Measurements from ENCODE around the gene LAMC1.

The LAMC1 gene

DNA sequence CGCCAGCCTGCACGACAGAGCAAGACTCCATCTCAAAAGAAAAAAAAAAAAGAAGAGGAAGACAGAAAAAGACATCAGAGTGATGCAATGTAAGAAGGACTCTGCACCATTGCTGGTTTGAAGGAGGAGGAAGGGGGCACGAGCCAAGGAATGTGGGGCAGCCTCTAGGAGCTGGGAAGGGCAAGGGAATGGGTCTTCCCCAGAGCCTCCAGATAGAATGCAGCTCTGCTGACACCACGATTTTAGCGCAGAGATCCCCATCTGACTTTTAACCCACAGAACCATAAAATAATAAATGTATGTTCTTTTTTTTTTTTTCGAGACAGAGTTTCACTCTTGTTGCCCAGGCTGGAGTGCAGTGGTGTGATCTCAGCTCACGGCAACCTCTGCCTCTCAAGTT is 129.0 kb downstream of the LAMC1 start:
- no peak for DNase-seq

DNA sequence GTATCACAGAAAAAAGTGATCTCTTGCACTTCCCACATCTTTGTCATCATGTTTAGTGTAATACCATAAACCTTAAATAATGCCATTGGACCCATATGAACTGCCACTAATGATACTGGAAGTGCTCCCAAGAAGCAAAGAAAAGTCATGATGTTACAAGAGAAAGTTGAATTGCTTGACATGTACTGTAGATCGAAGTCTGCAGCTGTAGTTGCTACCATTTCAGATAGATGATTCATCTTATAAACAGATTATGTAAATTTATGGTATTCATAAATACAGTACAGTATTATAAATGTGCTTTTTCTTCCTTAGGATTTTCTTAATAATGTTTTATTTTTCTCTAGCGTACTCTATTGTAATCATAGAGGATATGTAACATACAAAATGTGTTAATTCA is 132.7 kb downstream of the LAMC1 start:
- no peak for DNase-seq

DNA sequence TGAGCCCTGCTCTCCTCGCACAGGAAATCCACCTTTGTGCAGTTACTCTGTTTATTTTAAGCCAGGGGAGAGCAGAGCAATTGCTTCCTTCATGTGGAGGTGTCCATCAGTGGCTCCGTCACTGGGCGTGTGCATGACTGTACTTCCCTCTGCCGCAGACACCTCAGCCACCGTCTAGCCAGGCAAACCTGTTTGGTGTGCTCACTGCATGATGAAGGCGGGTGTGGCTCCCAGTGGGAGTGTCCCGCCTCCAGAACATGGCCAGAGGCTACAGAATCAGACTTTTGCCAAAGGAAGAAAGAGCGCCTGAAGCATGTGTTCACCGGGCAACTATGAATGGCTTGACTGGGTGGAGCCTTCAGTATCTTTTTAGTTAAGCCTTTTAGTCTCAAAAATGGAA is 136.7 kb downstream of the LAMC1 start:
- peak; percentile 20 for DNase-seq

DNA sequence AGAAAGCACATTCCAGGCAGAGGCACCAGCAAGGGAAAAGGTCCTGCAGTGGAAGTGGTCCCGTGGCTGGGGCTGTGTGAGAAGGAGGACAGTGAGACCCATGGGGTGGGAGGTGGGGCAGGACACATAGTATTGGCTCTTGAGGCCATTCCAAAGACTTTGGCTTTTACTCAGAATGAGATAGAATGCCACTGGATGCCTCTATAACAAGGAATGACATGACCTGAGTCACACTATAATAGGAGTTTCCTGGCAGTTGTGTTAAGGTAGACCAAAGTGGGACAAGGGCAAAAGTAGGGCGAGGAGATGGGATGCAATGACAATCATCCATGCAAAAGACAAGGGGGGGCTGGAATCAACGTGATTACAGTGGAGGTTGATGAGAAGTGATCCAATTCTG is 138.2 kb downstream of the LAMC1 start:
- DNase-seq: no peak

DNA sequence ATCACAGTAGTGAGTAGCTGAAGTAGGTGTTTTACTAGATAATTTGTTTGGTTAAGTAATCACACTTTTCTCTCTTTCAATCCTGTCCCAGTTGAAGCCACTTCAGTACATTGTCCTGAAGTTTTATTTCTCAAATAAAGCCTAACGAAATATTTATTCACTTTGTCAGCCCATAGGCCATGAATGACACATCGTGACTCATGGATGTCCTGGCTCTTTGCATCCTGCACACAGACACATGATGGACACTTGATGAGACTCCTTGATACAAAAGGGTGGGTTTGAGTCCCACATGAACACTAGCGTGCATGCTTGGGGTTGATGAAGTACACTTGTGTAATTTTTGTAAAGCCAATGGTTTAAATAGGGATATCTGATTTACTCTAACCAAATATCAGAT is 140.1 kb downstream of the LAMC1 start:
- no peak for DNase-seq

DNA sequence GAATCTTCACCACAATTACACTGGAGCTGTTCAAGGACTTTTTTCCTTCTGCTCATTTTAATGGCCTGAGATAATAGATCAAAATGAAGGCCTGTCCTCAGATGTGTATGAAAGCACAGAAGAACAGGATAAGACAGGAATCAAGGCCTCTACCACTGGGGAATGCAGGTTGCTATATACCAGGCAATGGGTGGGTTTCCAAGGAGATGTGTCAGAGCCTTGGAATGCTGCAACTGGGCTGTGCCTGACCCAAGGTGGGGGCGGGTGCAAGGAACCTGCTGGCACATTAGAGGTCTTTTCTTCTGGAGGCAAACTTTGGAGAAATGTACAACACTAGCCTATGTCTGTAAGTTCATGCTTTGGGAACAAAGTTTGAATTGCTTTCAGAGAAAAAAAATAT is 141.1 kb downstream of the LAMC1 start:
- DNase-seq: no peak

DNA sequence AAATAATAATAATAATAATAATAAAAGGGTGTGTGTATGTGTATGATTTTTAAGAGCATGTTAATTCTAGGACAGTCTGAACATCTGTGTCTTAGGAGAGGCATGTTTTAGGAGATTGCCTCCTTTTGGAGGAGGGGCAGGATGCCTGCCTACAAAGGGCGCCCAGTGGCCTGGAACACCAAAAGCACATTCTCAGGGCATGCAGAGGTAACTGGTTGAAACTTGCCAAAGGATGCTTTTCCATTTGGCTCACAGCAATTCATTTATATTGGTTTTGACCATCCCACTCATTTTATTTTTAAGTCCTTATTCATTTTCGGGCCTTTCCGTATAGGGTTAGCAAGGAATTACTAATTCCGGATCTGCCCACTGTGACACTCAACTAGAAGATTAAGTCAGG is 141.7 kb downstream of the LAMC1 start:
- DNase-seq: no peak

DNA sequence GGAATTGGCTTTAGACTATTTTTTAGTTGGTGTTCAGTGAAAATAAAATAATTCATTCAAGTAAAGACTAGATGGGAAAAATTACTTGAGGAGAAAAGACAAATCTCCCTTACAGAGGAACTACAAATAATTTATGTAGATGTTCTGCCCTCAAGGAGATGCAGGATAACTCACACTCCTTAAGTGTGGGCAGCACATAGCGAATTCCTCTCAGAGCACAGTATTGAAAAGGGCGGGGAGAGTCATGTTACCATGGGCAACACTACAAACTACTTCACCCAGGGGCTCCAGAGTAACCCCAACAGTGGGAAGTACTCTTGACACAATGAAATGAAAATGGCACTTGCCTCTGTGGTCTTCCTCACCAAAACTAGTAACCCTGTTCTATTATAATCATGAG is 142.2 kb downstream of the LAMC1 start:
- no peak for DNase-seq

DNA sequence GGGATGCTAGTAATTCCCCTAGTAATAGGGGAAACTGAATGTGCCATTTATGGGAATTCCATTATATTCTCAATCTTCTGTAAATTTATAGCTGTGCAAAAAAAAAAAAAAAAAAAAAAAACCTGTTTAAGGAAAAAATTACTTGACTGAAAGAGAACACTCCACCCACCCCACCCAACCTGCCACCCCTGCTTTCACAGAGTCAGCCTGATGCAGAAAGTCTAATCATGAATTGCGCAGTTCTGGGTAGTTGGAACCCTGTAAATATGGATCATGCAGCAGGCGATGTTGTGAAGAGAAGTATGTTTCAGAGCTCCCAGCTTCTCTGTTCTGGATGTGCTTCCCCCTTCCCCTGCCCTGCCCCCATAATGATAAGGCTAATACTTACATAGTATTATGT is 143.2 kb downstream of the LAMC1 start:
- no peak for DNase-seq

DNA sequence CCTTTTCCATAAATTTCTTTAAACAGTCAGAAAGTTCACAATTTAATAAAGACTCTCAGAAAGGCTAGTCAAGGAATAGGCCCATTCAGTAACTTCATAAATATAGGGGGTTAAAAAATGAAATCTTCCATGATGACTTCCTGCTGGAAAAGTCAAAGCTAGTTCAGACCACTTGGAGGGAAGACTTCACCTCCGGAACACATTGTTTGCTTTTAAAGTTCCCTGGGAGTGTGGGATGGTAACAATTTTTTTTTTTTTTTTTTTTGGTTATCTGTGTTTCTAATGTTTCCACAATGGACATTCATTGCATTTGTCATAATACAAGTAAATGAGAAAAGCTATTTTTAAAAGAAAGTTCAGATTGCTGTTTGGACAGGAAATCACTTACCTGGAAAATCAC is 144.5 kb downstream of the LAMC1 start:
- no peak for DNase-seq

DNA sequence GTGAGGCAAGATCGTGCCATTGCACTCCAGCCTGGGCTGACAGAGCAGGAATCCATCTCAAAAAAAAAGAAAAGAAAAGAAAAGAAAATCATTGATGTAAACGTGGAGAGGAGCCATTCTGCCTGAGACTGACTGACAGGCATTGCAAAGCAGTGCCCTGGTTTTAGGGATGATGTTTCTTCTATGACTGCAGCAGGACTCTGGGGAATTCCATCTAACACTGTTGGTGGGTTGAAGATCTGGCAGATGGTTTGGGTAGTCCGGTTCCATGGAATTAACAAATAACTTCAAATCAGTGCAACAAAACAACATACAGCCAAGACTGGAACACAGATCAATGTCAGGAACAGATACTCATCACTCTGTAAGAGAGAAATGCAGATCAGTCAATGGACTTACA is 145.1 kb downstream of the LAMC1 start:
- DNase-seq: no peak

DNA sequence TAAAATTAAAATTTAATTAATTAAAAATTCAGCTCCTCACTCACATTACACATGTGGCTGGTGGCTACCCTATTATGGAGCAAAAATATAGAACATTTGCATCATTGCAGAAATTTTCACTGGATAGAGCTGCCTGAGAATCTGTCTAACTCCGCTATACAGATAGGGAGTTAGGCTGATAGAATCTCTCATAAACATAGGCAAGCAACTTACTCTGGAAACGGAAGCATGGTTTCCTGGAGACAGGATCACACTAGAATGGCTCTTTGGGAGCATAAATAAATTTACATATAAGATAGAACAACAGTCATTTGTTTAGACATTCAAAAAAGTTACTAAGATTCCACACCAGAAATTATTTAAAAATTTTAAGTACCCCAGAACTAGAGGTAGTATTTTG is 150.6 kb downstream of the LAMC1 start:
- no peak for DNase-seq

DNA sequence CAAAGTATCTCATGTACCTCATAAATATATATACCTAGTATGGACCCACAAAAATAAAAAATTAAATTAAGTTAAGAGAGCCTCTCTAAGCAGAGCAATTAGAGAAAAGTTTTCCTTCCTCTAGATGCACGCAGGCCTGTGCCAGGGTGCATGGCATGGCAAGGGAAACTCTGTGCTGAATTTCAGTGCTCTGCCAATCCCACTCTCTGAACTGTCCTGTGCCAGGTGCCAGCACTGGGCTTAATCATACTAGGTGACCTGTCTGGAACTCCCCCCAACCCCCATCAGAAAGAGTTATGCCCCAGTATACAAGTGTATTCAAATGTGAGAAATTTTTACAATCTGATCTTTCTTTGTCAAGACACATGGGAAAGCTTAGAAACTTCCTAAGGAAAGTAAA is 152.4 kb downstream of the LAMC1 start:
- DNase-seq: no peak

DNA sequence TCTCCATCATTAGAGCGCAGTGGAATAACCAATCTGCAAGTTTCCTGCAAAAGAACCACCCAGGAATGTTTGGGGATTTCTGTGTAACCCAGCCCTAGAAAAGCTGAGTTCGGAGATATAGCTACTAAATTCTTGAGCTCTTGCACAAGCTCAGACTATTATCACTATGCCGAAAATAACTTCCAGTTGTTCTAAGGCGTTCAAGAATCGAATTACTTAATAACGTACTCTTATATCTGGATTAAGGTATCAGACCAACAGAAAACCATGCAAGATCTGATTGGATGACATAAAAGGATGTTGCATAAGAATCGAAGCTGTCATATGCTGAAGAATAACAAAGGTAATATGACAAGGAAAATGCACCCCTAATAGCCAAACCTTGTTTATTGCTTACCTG is 155.3 kb downstream of the LAMC1 start:
- no peak for DNase-seq

DNA sequence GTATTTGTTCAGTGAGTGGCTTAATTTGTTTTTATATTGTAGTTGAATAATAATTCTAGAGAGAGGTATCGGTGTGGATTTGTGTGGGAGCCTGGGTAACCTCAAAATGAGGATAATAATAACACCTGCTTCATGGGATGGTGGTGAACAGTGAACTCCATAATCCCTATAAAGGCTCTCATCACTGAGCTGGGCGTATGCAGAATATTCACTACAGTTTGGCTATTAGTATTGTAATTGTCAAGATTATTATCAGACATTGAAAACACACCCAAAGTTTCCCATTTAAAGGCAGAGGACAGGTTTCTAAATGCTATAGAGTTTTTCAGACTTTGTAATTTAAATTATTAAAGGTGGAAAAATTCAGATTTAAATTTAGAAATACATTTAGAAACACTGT is 155.8 kb downstream of the LAMC1 start:
- DNase-seq: no peak

DNA sequence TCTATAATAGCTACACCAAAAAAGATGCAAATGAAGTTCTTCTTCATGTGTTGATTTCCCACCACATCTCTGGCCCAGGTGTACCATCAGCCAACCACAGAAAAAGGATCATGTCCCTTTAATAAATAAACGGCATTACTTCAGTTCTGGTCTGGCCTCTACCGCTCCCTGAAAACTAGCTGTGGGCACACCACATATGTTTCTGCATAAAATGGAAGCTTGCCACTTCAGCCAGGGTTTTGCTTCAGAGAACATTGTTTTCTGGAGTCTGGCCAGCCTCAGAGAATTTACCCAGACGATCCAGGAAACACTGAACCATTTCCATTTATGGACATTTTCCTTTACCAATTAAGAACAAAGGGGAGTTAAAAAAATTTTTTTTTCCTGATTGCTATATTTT is 157.0 kb downstream of the LAMC1 start:
- peak; percentile 67 for DNase-seq

DNA sequence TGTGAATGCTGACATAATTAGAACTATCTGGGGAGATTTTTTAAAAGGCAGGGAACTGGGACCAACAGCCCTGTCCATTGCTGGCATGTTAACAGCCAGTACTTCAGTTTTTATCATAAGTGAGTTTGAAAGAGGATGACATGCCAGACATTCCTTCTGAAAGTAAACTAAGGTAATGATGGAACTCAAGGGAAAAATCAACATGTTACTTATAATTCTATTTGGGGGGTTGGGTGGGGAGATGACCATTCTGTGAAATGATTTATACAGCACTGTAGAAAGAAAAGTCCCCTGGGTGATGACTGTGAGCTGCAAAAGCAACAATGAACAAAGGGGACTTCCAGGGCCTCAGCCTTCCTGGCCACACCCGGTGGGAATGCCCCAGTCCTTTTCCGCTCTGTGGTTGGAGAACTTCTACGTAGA is 157.4 kb downstream of the LAMC1 start:
- DNase-seq: peak; percentile 24

DNA sequence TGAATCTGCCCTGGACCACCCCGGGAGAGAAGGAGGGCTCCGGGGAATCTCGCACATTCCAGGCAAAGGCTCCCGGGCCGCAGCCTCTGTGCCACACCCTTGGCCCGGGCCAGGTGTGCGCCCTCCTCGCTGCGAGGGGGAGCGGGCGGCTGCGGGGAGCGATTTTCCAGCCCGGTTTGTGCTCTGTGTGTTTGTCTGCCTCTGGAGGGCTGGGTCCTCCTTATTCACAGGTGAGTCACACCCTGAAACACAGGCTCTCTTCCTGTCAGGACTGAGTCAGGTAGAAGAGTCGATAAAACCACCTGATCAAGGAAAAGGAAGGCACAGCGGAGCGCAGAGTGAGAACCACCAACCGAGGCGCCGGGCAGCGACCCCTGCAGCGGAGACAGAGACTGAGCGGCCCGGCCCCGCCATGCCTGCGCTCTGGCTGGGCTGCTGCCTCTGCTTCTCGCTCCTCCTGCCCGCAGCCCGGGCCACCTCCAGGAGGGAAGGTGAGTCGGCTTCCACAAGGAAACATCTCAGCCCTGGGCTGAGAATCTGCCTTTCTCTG is 162.8 kb downstream of the LAMC1 start, which contains the start of gene LAMC2:
LAMC2 (plus strand) TSS at position 324 of the 550 bp plus-strand sequence; CDS start at position 413, 89 bp downstream.
- DNase-seq: peak; percentile 64

DNA sequence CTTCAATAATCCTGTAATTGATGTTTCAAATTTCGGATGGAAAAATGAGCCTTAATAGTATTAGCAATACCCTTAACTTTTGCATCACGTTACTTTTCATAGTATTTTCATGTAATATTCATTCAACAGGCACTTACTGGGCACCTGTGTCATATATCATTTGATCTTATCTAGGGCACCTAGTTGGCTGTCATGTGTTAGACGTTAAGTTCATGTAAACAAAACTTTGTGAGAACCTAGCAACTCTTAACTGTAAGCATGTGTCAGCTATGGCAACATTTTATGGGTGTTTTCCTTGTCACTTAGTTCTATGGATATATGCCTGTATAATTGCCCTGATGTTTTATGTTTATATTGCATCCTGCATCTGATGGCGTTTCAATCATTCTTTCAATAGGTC is 163.6 kb downstream of the LAMC1 start:
- DNase-seq: no peak

DNA sequence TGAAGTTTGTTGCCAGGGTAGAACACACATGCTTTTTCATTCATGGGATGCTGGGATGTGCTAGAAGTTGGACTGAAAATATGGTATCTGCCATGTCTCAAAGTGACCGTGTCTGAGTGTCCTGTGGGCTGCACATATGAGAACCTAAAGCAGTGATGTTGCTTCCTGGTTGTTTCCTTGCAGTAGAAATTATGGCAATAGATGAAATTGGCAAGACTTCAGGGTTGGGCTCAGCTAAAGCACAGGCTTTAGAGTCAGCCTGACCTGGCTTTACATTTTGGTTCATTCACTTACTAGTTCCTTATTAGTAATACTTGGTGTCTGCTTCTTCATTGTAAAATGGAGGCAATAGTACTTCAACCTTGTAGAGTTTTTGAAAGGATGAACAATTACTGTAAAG is 165.0 kb downstream of the LAMC1 start:
- no peak for DNase-seq

DNA sequence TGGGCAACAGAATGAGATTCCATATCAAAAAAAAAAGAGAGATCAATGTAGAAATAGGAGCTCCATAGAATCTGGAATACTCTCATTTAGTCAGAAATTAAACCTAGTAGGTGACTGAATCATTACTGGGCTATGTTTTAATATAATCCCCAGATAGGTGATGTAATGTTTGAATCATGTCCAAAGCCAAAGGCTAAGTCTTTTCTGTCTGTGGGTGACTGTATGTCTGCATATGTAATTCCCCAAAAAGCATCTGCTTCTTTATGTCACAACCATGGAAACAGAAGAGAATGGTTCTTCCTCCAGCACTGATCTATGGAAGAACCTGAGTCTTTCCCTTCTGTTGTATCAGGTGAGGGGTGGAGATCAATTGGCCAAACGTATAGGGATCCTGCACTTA is 168.6 kb downstream of the LAMC1 start:
- DNase-seq: no peak

DNA sequence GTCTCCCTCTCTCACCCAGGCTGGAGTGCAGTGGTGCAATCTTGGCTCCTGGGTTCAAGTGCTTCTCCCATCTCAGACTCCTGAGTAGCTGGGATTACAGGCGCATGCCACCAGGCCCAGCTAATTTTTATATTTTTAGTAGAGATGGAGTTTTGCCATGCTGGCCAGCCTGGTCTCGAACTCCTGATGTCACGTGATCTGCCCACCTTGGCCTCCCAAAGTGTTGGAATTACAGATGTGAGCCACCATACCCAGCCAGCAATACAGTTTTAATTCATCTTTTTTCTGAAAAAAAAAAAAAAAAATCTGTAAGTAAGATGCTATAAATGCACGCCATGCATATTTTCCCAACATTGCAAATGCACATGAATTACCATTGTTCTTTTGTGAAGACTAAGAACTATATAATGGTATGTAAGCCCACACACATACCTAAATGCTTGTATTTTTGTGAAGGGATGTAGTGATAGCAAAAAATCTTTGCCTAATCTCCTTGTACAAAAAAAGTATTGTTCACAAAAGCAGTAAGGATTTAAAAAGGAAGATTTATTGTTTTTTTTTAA is 170.8 kb downstream of the LAMC1 start:
- no peak for DNase-seq

DNA sequence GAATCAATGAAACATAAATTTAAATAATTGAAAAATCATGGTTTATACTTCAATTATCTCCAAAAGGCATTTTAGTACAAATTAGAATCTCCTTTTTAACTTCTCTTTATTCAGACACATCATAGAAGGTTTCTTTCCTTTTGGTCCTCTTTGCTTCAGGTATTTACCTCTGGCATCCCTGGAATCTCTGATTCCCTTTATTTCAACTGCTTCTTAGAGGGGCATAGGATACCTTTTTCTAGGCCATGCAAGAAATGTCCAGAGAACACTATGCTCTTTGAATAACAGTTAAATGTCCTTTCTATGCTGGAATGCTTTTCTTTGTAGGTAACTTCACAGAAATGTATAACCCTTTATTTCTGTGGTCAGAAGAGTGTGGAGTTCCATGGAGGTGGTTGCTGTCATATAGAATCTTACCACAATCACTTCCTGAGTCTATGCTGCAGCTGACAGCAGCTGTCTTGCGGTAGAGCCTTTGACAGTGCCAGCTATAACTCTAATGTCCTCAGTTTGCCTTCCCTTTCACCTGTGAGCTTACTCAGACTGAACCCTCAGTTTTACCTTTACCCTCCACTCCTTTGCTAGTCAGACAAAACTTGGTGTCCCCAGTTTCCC is 171.4 kb downstream of the LAMC1 start:
- DNase-seq: no peak

DNA sequence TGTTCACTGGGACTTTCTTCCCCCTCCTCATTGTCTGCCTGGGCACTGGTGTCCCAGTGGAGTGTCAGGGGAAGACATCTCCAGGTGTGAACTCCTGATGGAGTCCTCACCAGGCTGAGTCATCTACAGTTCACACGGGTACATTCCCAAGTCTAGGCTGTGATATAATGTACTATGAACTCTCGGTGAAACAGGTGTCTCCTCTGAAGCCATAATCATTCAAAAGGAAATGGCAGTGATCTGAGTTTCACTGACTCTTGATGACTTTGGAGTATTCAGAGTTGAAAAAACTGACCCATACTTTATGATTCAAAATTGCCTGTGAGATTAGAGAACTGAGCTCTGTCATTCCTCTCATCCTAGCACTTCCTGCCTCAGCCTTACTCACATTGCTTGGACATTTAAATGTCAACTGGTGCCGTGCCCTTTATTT is 171.9 kb downstream of the LAMC1 start:
- DNase-seq: no peak
